Liver (tissue), 9 donors: ENCODE data around the gene F5. TPM values are rescaled to one million over a fixed set of nuclear protein-coding genes. Genes with fewer than 3 reads are reported as not detected.

ENCODE experiments used
- DNase-seq: peaks from one replicate; pipeline ENCODE4 v3.0.0-alpha.2; 2017; ENCODE audit warnings: low spot score
- H3K27ac ChIP-seq, 2 donors: one replicate each; pipeline ENCODE4 v1.7.0; 2013; ENCODE audit warnings: inconsistent platforms in 2 of 2, low read length in 2 of 2, control low read depth in 1 of 2, low read depth in 1 of 2, mild to moderate bottlenecking in 1 of 2
- H3K27me3 ChIP-seq, 4 donors: one replicate each; pipeline versions ENCODE4 v1.6.1 to v1.7.0; 2013; ENCODE audit warnings: low read length in 3 of 4, inconsistent platforms in 1 of 4, mild to moderate bottlenecking in 1 of 4, moderate library complexity in 1 of 4; ENCODE audit not compliant: control insufficient read depth in 4 of 4, insufficient read depth in 4 of 4
- H3K36me3 ChIP-seq, 4 donors: one replicate each; pipeline versions ENCODE4 v1.6.1 to v1.7.0; 2013; ENCODE audit warnings: low read length in 3 of 4, mild to moderate bottlenecking in 3 of 4, low read depth in 1 of 4, moderate library complexity in 1 of 4; ENCODE audit not compliant: control insufficient read depth in 4 of 4, insufficient read depth in 3 of 4
- H3K4me1 ChIP-seq, 4 donors: one replicate each; pipeline versions ENCODE4 v1.6.1 to v1.7.0; 2013; ENCODE audit warnings: low read length in 3 of 4, mild to moderate bottlenecking in 3 of 4, moderate library complexity in 1 of 4; ENCODE audit not compliant: control insufficient read depth in 4 of 4, insufficient read depth in 4 of 4
- H3K4me3 ChIP-seq, 3 donors: one replicate each; pipeline versions ENCODE4 v1.6.1 to v1.7.0; 2013; ENCODE audit warnings: low read length in 3 of 3, control low read depth in 1 of 3, low read depth in 1 of 3, mild to moderate bottlenecking in 1 of 3
- H3K9ac ChIP-seq, 2 donors: one replicate each; pipeline ENCODE4 v1.7.0; 2013; ENCODE audit warnings: low read length in 2 of 2, mild to moderate bottlenecking in 2 of 2, moderate library complexity in 2 of 2, control low read depth in 1 of 2, low read depth in 1 of 2
- H3K9me3 ChIP-seq, 4 donors: one replicate each; pipeline versions ENCODE4 v1.6.1 to v1.7.0; 2013; ENCODE audit warnings: low read length in 3 of 4; ENCODE audit not compliant: control insufficient read depth in 4 of 4
- ATF3 ChIP-seq: IDR thresholded peaks from 2 replicates; pipeline ENCODE4 v1.6.1; 2016; ENCODE audit warnings: antibody characterized with exemption
- CTCF ChIP-seq: fragments of 150-350 bp; IDR thresholded peaks from 2 replicates; pipeline ENCODE4 v1.5.1; 2017; ENCODE audit warnings: improper control_type of control experiment, low read depth, low read length; ENCODE audit not compliant: missing input control
- FOXA1 ChIP-seq: IDR thresholded peaks from 2 replicates; pipeline ENCODE4 v1.6.1; 2016; ENCODE audit warnings: antibody characterized with exemption
- FOXA2 ChIP-seq: IDR thresholded peaks from 2 replicates; pipeline ENCODE4 v1.6.1; 2016; ENCODE audit warnings: antibody characterized with exemption
- MAX ChIP-seq: IDR thresholded peaks from 2 replicates; pipeline ENCODE4 v1.6.1; 2016; ENCODE audit warnings: antibody characterized with exemption
- NR2F2 ChIP-seq: IDR thresholded peaks from 2 replicates; pipeline ENCODE4 v1.6.1; 2016; ENCODE audit warnings: antibody characterized with exemption
- RAD21 ChIP-seq, 2 donors: IDR thresholded peaks; 2 replicates each; pipeline ENCODE4 v1.6.1; 2016; ENCODE audit warnings: antibody characterized with exemption in 2 of 2, mild to moderate bottlenecking in 2 of 2
- RXRA ChIP-seq, 2 donors: IDR thresholded peaks; 2 replicates each; pipeline ENCODE4 v1.6.1; 2017 to 2018; ENCODE audit warnings: antibody characterized with exemption in 2 of 2, mild to moderate bottlenecking in 1 of 2
- YY1 ChIP-seq: IDR thresholded peaks from 2 replicates; pipeline ENCODE4 v1.6.1; 2016; ENCODE audit warnings: antibody characterized with exemption, mild to moderate bottlenecking
- ZBTB33 ChIP-seq: IDR thresholded peaks from 2 replicates; pipeline ENCODE4 v1.6.1; 2016; ENCODE audit warnings: antibody characterized with exemption
- WGBS: extraction: QIAGEN DNeasy Blood & Tissue Kit; methylation state at CpG from one replicate; pipeline ENCODE4 v1.1.7; 2013; 5-methylcytosine and 5-hydroxymethylcytosine counted together
- polyA plus RNA-seq, 2 donors: library from polyadenylated mRNA; stranded (reverse) in 1 of 2; unstranded in 1 of 2; fragments of 200-250 nt in 1 of 2; fragments of >200 nt in 1 of 2; fragmentation: Nextera tagmentation in 1 of 2; extraction: Ambion mirVana in 1 of 2; gene quantifications; one replicate each; pipeline versions ENCODE4 v1.2.1 to v1.2.3, GENCODE V29; 2013 to 2015
- total RNA-seq, 2 donors: library from RNA; depleted of rRNA; stranded (reverse); fragments of >200 nt; gene quantifications; one replicate each; pipeline ENCODE4 v1.2.3, GENCODE V29; 2014
- donor health status: healthy.
- donor health status: healthy.
- donor health status: healthy.
- donor health status: healthy.
- donor health status: healthy.

The F5 gene
- total and polyA plus RNA-seq, 4 donors, result 86.1 to 155 (median 129) TPM

GRCh38 chr1:169623132-169623926 lies 37.0 kb upstream of the F5 start:
- WGBS, result 84% methylated on average over 6 of the region's 6 CpGs
- TF ChIP-seq FOXA1, result no peak
- TF ChIP-seq YY1, result no peak

GRCh38 chr1:169620565-169620964 lies 34.3 kb upstream of the F5 start:
- Histone ChIP-seq H3K36me3 (no peaks in the 10 kb centered on the region), H3K27me3 (no peaks in the 10 kb centered on the region), H3K4me1 (no peaks in the 10 kb centered on the region), H3K9me3 (no peaks in the 10 kb centered on the region), H3K4me3 (no peak overlapping the region), H3K9ac (no peak overlapping the region), H3K27ac (no peak overlapping the region)
- no peak for DNase-seq
- 93% methylated on average over 8 of the region's 8 CpGs for WGBS
- no peak for TF ChIP-seq YY1
- no peak for TF ChIP-seq RXRA (IDR thresholded peaks at IDR 0.05)
- TF ChIP-seq ATF3, result no peak

More at GRCh38 chr1:169623132-169623926, 37.0 kb upstream of the F5 start:
- no peak overlapping the region for H3K27ac ChIP-seq
- no peak overlapping the region for H3K9ac ChIP-seq
- no peaks in the 10 kb centered on the region for H3K4me1 ChIP-seq
- no peaks in the 10 kb centered on the region for H3K9me3 ChIP-seq
- H3K27me3 ChIP-seq, result no peaks in the 10 kb centered on the region
- H3K36me3 ChIP-seq, result no peaks in the 10 kb centered on the region
- no peak for DNase-seq
- H3K4me3 ChIP-seq, result no peak overlapping the region

GRCh38 chr1:169618367-169618766 lies 32.1 kb upstream of the F5 start:
- TF ChIP-seq MAX (no peak), RAD21 (IDR thresholded peaks at IDR 0.05) (no peak), FOXA2 (no peak), CTCF (no peak), FOXA1 (no peak), ZBTB33 (no peak), NR2F2 (no peak)
- 64% methylated on average over 2 of the region's 2 CpGs for WGBS
- Histone ChIP-seq H3K36me3 (no peaks in the 10 kb centered on the region), H3K4me1 (no peaks in the 10 kb centered on the region), H3K4me3 (no peak overlapping the region), H3K27ac (no peak overlapping the region), H3K9ac (no peak overlapping the region), H3K9me3 (no peaks in the 10 kb centered on the region), H3K27me3 (no peaks in the 10 kb centered on the region)
- DNase-seq, result no peak
